Vagina (tissue), 2 donors: Measurements from ENCODE around the gene PNPLA2. TPM values are rescaled to one million over a fixed set of nuclear protein-coding genes. Genes with fewer than 3 reads are reported as not detected.

ENCODE experiments used
- DNase-seq, 2 donors: peaks; one replicate each; pipeline ENCODE4 v3.0.0-alpha.2; 2017; ENCODE audit errors: extremely low spot score in 2 of 2
- H3K27ac ChIP-seq: fragments of 200-600 bp; sonication (generic); one replicate; pipeline ENCODE4 v1.5.1; 2019
- H3K27me3 ChIP-seq: fragments of 200-600 bp; sonication (generic); one replicate; pipeline ENCODE4 v1.5.1; 2019
- H3K36me3 ChIP-seq, 2 donors: fragments of 200-600 bp; sonication (generic); one replicate each; pipeline ENCODE4 v1.5.1; 2017 to 2019
- H3K4me1 ChIP-seq: fragments of 200-600 bp; sonication (generic); one replicate; pipeline ENCODE4 v1.5.1; 2019
- H3K4me3 ChIP-seq, 2 donors: fragments of 200-600 bp; sonication (generic); 1 replicate in 1 of 2; 2 replicates in 1 of 2; pipeline ENCODE4 v1.5.1; 2016 to 2019
- H3K9me3 ChIP-seq: fragments of 200-600 bp; sonication (generic); one replicate; pipeline ENCODE4 v1.5.1; 2019
- POLR2A ChIP-seq, 2 donors: fragments of 450-650 bp; IDR thresholded peaks; one replicate each; pipeline ENCODE4 v1.6.1; 2017; ENCODE audit warnings: antibody characterized with exemption in 2 of 2, mild to moderate bottlenecking in 2 of 2, moderate library complexity in 2 of 2
- POLR2AphosphoS5 ChIP-seq, 2 donors: sonication (generic); formaldehyde crosslinking; IDR thresholded peaks; one replicate each; pipeline ENCODE4 v1.9.0; 2017; ENCODE audit warnings: antibody characterized with exemption in 2 of 2, mild to moderate bottlenecking in 2 of 2, low read depth in 1 of 2; ENCODE audit not compliant: insufficient read depth in 1 of 2
- intact Hi-C: fragments of 100-400 bp; cut with DNase I; formaldehyde crosslinking; loops from one replicate; pipeline ENCODE4 v1.15.1; 2023
- total RNA-seq: library from RNA; depleted of rRNA; stranded (reverse); fragments of >200 nt; gene quantifications from one replicate; pipeline ENCODE4 v1.2.3, GENCODE V29; 2016
- TF ChIP-seq, protein P1 (sequence below), 3 experiments: fragments of 450-650 bp in 2 of 3; fragments of 200-600 bp in 1 of 3; sonication (generic) in 1 of 3; IDR thresholded peaks; one replicate each; pipeline ENCODE4 v1.5.1; 2017 to 2019; ENCODE audit warnings: antibody characterized with exemption in 3 of 3, mild to moderate bottlenecking in 2 of 3, moderate library complexity in 2 of 3

PNPLA2 gene
- total RNA-seq, 1 donor from 2014 or later = 103 TPM

DNA sequence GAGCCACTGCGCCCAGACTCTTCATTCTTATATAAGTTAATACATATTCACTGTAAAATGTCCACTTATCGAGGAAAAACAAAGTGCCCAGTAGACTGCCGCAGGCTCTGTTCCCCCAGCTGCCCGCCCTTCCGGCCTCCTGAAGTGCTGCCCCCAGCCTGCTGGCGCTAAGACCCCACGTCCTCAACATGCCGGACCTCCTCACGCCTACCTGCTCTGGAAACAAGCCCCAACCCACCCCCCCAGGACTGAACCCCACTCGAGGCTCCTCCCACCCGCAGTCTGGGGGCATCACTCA is 42.5 kb upstream of the PNPLA2 start:
- TF ChIP-seq POLR2A (IDR thresholded peaks at IDR 0.05) (no peak), POLR2AphosphoS5 (IDR thresholded peaks at IDR 0.05; ENCODE audit: insufficient read depth in 1 of 2, low read depth in 1 of 2) (no peak)
- TF ChIP-seq, protein P1, sequence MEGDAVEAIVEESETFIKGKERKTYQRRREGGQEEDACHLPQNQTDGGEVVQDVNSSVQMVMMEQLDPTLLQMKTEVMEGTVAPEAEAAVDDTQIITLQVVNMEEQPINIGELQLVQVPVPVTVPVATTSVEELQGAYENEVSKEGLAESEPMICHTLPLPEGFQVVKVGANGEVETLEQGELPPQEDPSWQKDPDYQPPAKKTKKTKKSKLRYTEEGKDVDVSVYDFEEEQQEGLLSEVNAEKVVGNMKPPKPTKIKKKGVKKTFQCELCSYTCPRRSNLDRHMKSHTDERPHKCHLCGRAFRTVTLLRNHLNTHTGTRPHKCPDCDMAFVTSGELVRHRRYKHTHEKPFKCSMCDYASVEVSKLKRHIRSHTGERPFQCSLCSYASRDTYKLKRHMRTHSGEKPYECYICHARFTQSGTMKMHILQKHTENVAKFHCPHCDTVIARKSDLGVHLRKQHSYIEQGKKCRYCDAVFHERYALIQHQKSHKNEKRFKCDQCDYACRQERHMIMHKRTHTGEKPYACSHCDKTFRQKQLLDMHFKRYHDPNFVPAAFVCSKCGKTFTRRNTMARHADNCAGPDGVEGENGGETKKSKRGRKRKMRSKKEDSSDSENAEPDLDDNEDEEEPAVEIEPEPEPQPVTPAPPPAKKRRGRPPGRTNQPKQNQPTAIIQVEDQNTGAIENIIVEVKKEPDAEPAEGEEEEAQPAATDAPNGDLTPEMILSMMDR (IDR thresholded peaks at IDR 0.05) = no peak
- intact Hi-C loops = no loop called here
- Histone ChIP-seq H3K9me3 (no peaks in the 10 kb centered on the region), H3K4me3 (peak overlapping the region; percentile 80 to 96), H3K27ac (peak overlapping the region; percentile 87), H3K27me3 (no peaks in the 10 kb centered on the region), H3K36me3 (peaks cover 0 to 13% of the 10 kb centered on the region in 2 donors), H3K4me1 (peaks cover 35% of the 10 kb centered on the region)
- no peak for DNase-seq

DNA sequence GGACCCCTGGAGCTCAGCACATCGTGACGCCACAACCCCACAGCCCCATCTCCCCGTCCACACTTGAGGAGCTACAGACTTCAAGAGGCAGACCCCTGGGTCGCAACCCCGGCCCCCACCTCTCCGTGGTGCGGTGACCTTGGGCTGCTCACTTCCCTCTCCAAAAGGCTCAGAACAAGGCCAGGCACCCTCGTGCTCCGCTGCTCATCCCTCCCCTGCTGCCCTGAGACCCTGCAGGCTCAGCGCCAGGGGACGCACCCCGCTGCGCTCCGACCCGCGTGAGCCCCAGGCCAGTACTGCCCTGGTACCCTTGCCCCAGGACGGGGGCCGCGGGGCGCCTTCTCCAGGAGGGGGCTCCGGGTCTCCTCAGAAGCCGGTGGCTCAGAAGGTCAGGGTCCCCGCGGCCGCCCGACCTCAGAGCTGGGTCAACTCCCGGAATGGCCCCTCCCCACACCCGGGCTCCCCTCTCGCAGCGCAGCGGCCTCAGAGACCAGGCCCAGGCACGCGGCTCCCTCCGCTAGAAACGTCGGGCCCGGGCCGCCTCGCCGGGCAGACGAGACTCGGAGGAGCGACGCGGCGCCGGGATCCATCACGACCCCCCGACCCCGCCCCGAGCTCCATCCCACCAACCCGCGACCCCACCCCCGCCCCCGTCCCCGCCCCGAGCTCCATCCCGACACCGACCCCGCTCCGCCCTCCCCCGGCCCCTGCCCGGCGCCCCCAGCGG is 42.0 kb upstream of the PNPLA2 start:
- Histone ChIP-seq H3K27me3 (no peaks in the 10 kb centered on the region), H3K27ac (peak overlapping the region; percentile 87), H3K4me1 (peaks cover 35% of the 10 kb centered on the region), H3K9me3 (no peaks in the 10 kb centered on the region), H3K4me3 (peak overlapping the region; percentile 80 to 96), H3K36me3 (peaks cover 0 to 8% of the 10 kb centered on the region in 2 donors)
- no peak for DNase-seq
- TF ChIP-seq POLR2AphosphoS5 (IDR thresholded peaks at IDR 0.05; ENCODE audit: insufficient read depth in 1 of 2, low read depth in 1 of 2) = peak in 1 of 2 donors; percentile 12
- TF ChIP-seq, protein P1 (IDR thresholded peaks at IDR 0.05) = no peak
- intact Hi-C loops = no loop called here

DNA sequence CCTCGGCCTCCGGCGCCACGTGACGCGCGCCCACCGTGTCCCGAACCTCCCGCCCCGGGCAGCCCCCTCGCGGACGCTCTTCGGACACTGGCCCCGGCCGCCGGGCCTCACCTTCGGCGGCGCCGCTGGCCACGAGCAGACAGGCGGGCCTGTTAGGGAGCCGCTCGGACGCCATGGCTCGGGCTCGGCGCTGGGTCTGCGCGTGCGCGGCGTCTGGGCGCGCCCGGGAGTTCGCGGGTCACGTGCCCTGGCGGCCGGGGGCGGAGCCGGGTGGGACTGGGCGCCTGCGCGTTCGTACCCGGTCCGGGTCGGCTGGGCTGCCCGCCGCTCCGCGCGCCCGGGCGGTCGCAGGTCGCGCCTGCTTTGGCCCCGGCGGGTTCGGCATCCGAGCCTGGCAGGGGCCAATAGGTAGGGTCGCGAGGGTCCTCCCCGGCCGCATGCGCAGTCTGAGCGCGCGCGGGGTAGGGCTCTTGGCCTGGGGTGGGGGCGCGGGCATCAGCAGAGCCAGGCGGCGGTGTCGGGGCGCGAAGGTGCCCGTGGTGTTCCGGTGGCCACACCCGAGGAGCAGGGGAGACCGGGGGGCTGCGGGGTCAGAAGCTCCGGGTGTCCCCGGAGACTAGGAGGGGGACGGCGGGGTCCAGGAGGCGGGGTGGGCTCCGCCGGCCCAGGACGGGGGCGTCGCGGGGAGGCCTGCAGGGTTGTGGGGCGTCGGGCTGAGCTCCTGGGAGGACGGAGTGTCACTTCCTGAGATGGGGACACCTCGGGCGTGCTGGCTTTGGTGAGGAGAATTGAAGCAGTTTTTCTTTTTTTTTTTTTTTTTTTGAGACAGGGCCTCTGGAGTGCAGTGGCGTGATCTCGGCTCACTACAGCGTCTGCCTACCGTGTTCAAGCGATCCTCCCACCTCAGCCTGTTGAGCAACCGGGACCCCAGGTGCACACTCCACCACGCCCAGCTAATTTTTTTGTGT is 41.1 kb upstream of the PNPLA2 start, which contains the start of gene GATD1:
Gene GATD1 (minus strand): TSS at position 200 of the 968 bp plus-strand sequence. CDS start 25 bp downstream, at position 175.
- Histone ChIP-seq H3K4me1 (peaks cover 41% of the 10 kb centered on the region), H3K4me3 (peak within 1 kb of the TSS; percentile 80 to 96), H3K36me3 (no peaks in the 10 kb centered on the region), H3K9me3 (no peaks in the 10 kb centered on the region), H3K27ac (peak within 1 kb of the TSS; percentile 87), H3K27me3 (no peaks in the 10 kb centered on the region)
- TF ChIP-seq POLR2A (IDR thresholded peaks at IDR 0.05) (peak in 1 of 2 donors; percentile 86), POLR2AphosphoS5 (IDR thresholded peaks at IDR 0.05; ENCODE audit: insufficient read depth in 1 of 2, low read depth in 1 of 2) (peak in 1 of 2 donors; percentile 39)
- TF ChIP-seq, protein P1 (IDR thresholded peaks at IDR 0.05) = no peak
- intact Hi-C loops = no loop called here
- no peak for DNase-seq

DNA sequence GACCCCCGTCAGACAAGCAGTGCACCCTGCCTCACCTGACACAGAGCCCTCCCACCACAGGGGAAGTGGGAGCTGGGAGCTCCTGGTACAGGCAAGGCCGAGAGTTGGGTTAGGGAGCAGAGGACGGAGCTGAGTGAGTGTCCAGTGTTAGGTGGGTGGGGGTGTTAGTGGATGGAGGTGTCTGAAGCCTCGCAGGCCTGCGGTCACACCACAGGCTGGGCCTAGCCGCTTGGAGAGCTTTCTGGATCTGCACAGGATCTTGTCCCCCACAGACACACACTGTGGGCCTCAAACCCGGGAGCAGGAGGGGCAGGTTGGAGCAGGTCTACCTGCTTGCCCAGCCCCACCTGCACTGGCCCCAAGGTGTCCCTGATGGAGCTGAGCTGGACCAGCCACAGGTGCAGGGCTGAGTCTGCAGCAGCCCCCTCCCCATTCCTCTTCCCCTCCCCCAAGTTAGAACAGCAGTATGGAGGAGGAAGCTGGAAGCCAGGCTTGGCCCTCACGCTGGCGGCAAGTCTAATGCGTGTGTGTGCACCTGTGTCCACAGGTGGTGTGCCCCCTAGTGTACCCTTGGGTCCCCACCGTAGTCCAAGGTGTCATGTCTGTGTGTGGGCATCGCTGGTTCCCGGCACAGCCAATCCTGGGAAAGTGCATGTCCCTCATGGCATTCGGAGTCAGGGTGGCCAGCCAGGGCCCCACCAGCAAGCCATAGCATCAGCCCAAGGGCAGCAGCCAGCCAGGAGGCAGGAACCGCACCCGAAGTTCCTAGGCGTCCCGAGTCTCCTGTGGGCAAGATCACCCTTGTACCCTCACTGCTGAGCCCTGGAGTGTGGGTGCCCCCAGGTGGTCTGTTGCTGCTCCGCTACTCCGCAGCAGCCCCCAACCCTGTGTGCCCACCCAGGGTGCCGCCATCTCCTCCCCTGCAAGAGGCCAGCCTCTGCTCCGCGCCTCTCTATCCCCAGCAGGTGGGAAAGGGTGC is 39.4 kb upstream of the PNPLA2 start:
- no peak overlapping the region for H3K4me3 ChIP-seq
- no peaks in the 10 kb centered on the region for H3K27me3 ChIP-seq
- DNase-seq = no peak
- peaks cover 54% of the 10 kb centered on the region for H3K4me1 ChIP-seq
- H3K36me3 ChIP-seq = no peaks in the 10 kb centered on the region
- TF ChIP-seq POLR2A (IDR thresholded peaks at IDR 0.05) = no peak
- TF ChIP-seq, protein P1 (IDR thresholded peaks at IDR 0.05) = no peak
- H3K27ac ChIP-seq = no peak overlapping the region
- no peaks in the 10 kb centered on the region for H3K9me3 ChIP-seq
- intact Hi-C loops = no loop called here
